Fibroblast of skin of right quadriceps (primary cell): Measurements from ENCODE around the gene LDHAL6B.
A peak's percentile ranks its signal among the peaks of the same experiment; 100 is the strongest.
"Not testable (repeated sequence)": the region's sequence is repeated elsewhere in the genome, so short reads cannot be mapped to it uniquely, and the experiment has no call there.

Experiments used
- DNase-seq: peaks from one replicate; pipeline ENCODE4 v3.0.0-alpha.2; 2013

The LDHAL6B gene

DNA sequence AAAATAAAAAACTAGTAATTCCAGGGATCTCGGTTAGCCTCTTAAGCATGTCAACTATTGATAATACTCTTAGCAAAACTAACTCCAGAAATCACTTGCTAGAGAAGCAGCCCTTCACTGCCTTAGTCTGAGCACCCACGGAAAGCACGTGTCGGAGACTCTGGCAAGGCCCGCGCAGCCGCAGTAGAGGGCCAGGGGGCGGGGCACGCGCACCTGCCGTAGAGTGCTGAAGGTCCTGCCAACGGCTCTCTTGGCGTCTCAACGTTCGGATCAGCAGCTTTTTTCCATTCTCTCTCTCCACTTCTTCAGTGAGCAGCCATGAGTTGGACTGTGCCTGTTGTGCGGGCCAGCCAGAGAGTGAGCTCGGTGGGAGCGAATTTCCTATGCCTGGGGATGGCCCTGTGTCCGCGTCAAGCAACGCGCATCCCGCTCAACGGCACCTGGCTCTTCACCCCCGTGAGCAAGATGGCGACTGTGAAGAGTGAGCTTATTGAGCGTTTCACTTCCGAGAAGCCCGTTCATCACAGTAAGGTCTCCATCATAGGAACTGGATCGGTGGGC, at the start of gene LDHAL6B:
Gene LDHAL6B (plus strand): TSS at position 221 of the 561 bp plus-strand sequence. CDS start 98 bp downstream, at position 319.
- no peak for DNase-seq

DNA sequence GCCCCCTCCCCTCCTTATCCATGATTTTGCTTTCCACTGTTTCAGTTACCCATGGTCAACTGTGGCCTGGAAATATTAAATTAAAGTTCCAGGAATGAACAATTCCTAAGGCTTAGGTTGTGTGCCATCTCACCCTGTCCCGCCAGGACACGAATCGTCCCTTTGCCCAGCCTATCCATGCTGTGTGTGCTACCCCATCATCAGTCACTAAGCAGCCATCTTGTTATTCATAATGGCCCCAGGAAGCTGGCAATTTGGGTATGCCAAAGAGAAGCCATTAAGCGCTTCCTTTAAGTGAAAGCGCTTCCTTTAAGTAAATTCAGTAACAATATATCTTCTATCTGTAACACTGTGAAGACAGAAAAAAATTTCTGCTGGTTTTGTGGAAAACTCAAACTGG, 49.2 kb upstream of the LDHAL6B start:
- DNase-seq, result no peak

DNA sequence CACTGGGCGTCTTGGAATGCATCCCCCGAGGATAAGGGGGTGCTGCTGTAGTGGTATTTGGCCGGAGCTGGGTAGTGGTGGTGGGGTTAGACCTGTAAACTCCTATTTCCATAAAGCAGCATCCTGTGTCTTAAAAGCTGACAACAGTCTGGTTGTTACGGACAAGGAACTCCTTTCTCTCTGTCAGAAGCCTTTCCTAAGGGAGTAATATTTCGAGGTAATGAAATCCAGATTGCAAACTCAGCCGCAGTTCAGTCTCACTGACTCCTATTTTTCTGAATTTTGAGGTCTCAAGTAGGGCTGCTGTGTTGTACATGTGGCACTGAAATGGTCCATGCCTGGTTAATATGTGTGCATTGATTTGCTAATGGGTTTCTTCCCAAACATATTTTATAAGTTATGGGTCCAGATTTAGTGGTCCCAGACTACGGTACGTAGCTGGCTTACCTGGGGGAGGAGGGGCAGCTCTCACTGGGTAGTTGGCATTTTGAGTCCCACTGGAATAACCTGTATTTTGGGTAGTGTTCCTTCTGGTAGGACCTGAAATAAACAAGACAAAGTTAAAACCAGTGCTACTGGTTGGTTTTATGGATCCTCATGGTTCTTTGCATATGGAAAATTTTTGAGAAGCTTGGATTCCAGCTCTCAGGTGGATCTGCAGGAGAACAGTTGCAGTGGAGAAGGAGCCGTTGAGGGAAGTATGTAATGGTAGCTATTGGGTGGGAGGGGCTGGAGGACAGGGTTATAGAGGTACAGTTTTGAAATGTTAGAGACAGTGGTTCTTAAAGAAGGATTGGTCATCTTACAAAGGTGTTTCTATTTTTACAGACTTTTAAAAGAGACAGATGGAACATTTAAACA, 48.6 kb upstream of the LDHAL6B start:
- DNase-seq, result peak; percentile 54

DNA sequence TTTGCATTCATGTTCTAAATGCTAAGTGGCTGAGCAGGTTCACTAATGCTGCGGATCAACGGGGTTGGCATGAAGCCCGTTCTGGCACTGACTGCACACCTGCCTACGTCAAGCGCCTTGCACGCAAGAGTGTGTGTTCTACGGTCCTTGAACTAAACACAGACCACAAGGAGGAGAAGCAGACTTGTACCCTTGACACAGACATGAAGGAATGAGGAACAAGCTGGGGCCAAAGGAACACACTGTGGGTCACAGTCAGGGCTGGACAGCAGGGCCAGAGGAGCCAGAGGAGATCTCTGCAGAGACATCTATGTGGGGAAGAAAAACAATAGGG, 48.0 kb upstream of the LDHAL6B start:
- no peak for DNase-seq

DNA sequence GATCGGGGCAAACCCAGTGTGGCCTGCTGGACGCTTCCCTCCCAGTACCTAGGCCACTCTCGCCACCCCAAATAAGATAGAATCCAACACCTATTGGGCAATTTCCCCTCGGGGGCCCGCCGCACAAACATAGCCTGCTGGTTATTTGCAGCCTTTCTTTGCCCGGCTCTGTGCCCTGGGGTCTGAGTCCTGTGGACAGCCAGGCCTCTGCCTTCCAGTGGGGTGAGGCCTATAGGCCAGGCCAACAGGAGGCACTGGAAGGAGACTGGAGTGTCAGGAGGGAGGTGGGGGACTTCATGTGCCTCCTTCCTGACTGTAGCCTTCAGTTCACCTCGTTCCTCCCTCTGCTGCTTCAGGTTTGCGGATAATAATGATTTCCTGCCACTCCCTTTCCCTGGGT, 47.4 kb upstream of the LDHAL6B start:
- DNase-seq, result no peak

DNA sequence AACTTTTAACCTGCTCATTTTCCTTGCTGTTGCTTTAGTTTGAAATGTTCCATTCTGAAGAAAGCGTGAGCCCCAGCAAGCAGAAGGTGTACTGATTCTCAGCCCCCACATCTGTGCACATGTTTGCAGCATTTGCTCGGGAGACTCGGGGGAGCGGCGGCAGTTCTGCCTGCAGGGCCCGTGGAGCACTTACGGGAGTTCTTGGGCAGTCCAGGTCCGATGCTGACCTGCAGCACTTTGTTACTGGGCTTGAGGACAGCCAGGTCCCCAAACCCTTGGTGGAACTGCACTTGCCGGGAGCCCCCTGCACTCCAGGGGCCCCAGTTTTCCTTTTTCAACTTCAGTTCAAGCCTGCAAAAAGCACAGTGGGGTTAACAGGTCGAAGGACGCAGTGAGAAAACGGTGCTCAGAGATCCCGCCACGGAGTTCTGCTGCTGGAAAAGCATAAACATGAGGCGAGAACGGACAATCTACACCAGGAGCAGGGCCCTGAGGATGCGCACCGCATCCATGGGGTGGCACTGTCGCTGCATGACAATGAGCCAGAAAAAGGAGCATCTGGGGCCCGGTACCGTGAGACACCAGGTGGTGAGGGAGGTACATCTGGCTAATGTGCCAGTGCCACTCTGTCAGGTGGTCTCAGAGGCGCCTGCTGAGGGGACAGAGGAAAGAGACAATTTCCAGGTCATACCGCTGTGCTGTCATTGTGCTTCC, 45.6 kb upstream of the LDHAL6B start:
- DNase-seq, result no peak

DNA sequence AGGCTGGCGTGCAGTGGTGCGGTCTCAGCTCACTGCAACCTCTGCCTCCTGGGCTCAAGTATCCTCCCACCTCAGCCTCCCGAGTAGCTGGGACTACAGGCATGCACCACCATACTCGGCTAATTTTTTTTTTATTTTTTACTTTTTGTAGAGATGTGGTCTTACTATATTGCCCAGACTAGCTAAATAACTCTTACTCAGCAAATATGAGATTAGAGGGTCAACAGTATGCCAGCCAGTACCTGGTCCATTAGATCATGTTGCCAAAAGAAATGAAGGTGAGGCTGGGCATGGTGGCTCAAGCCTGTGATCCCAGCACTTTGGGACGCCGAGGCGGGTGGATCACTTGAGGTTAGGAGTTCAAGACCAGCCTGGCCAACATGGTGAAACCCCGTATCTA, 44.6 kb upstream of the LDHAL6B start:
- not testable (repeated sequence) for DNase-seq

DNA sequence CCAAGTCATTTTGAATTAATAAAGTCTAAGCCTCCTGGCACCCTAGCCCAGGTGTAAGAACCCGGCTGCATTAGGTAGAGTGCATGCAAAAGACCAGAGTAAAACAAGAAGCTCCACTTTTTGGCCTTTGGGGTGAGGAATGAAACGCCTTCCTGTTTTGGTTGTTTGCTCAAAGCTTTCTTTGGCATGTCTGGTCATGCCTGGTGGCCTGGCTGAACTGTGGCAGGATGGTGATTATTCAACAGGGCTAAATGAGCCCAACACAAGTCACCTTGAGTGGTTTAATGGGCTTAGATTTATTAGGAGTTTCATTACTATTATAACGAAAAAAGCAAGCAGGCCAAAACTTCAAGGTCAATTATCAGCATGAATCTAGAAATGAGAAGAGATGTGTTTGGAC, 40.9 kb upstream of the LDHAL6B start:
- no peak for DNase-seq

DNA sequence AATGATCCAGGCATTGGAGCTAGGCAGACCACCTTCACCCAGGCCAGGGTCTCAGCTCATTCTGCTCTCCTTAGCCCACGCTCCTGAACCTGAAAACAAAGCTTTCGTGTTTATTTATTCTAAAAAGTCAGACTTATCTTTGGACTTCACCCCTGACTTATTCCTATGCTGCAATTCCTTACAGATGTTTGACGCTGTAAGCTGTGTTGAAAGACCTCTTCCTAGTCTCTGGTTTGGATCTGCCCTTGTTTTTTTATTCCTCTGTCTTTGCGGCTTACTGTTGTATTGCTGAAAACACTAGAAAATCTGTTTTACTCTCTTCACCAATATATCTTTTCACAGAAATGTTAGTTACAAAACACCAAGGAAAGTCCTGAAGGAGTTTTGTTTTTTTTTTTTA, 40.5 kb upstream of the LDHAL6B start:
- DNase-seq, result no peak

DNA sequence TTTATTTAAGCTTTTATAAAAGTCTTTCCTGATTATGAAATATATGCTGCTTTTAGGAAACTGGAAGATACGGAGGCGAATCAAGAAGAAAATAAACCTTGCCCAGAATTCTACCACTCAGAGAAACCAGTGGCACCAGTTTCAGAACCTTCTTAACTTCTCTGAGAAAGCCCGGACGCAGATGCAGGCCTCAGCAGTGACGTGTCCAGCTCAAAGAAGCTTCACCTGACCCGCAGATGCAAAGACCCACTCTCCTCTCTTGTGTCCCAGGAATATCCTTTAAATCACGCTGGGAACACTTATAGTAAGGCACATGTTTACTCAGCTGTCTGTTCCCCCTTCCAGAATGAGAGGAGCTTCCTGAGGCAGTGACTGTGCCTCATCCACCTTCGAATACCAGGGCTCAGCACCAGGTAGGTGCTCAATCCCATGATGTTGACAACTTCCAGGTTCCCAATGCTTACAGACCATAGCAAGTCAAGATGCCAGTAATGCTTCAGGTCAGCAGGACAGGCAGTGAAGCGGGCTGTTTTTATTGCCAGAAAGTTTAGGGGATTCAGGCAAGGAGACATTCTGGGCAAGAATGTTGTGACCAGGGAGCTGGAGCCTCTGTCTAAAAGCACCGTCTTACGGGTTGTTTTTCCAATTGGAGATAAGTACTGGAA, 39.9 kb upstream of the LDHAL6B start:
- DNase-seq, result no peak

DNA sequence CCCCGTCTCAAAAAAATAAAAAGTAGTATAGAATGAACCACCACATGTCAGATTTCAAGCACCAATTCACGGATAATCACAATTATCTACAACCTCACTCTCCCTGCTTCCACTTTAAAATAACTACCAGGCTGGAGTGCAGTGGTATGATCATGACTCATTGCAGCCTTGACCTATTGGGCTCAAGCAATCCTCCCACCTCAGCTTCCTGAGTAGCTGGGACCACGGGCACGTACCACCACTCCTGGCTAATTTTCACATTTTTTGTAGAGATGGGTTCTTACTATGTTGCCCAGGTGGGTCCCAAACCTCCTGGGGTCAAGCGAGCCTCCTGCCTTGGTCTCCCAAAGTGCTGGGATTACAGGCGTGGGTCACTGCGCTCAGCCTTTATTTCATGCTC, 38.1 kb upstream of the LDHAL6B start:
- DNase-seq, result peak; percentile 39

DNA sequence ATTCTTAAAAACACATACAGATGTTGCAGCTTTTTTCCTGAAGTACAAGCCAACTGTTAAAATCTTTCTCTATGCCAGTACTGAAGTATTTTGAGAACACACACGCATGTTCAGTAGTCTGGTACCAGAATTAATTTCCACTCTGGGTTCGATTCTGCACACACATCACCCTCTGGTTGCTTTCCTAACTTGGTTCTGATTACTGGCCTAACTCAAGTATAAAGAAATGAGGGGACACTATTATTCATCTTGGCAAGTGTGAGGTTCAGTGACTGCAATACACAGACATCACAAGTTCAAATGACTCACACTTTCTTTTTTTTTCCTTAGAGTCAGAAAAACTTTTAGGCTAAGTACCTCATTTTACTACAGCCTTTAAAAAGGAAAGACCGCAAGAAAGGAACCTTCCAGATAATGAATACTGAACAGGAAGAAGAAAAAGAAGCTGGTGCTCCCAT, 37.4 kb upstream of the LDHAL6B start:
- DNase-seq, result peak; percentile 76

DNA sequence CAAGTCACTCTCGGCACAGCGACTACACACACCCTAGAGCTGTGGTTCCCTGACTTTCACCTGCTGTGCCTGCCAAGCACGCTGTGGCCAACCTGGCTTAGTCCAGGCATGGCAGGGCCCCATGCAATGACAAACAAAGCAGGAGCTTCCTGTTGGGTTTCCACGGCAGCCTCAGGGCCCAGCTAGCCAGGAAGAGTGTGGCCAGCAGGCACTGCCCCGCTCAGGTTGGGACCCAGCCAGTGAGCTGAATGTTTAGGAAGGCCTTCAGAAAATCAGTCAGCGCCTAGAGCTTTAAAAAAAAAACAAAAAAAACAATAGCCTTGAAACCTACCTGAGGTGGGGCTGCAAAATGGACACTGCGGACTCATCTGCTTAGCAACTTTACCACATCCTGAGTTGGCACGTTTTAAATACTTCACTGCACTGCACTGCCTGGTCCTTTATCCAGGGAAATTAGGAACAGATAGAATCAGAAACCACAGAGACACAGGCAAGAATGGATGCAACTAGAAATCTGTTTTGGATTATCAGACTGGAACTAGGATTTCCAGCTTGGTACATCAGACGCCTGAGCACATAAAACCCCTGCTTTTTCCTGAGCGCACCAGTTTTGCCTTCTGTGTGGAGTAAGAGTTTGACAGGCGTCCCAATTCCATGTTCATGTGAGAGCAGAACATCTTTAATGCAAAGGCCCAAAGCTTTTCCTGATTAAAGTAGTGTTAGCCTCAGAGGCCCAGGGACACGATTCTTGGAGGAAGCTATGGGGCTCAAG, 36.2 kb upstream of the LDHAL6B start:
- DNase-seq, result peak; percentile 94

DNA sequence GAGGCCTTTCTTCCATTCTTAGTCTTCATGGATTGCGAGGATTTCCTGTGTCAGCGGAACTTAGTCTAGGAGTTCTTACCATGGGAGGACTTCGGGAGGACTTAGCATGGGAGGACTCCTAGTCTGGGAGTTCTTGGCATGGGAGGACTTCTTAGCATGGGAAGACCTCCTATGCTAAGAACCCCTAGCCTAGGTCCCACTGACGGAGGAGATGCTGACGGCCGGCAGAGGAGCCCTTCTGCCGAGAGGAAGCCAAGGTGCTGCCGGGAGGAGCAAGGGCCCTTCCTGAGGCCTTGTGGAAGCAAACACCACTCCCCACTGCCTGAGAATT, 35.6 kb upstream of the LDHAL6B start:
- DNase-seq, result no peak

DNA sequence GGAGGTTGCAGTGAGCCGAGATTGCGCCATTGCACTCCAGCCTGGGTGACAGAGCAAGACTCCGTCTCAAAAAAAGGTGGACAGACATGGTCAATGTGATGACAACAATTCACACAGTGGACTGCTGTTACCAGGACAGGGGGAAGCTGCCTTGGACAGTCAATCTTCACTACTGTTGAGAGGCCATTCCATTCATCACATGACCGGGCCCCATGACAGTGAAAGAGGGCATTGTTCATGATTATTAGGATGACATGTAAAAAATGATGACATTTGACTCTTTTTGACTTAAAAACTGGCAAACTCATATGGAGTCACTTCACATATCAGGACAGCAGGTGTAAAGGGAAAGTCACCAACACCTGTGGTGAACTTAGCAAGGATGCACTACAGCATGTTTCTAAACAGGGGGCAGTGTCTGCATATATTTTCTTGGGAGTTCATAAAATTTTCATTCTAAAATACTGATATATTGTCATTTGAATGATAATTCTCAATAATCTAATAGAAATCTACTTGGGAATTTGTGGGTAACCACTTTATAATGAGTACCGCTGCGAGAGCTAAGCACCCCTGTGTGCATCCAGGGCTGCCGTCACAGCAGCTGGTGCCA, 34.2 kb upstream of the LDHAL6B start:
- no peak for DNase-seq

DNA sequence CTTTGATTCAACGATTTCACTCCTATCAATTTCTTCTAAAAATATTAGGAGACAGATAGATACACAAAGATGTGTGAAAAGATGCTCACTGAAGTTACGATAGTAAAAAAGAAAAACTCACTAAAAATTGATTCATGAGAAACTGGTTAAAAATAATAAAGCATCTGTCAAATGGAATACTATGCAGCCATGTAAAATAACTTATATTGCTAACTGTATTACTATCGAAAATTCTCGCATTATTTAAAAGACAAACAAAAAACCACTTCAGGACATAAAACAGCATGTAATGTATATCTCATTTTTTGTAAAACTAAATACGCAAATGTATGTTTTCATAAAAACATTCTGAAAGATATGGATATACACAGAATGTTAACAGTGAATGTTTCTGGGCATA, 33.4 kb upstream of the LDHAL6B start:
- DNase-seq, result no peak

DNA sequence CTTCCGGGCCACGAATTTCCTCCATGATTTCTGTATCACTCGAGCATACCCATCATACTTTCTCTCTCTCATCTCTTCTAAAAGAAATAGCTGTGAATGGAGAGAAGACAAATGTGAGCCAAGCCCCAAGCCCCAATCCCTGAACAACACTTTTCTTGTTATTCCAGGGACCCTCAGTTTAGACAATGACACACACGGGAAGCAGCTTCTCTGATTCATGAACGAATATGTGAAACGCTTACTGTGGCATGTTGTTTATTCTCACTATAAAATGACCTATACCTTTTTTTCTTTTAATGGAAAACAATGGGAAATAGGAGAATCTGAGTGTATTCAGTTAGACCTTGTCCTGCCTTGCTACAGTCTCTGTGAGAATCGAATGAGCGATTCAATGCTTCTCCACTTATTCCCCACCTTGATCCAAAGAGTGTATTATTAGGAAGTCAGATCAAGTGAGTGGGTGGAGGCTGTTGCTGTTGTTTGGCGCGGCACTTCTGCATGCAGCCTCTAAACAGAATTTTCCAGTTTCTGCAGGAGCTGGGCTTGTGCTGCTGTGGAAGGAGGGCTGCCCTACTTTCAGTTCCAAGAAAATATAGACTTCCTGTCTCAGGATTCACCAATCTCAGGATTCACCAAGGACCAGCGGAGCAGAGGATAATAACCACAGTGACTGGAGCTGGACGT, 32.4 kb upstream of the LDHAL6B start:
- DNase-seq, result no peak

DNA sequence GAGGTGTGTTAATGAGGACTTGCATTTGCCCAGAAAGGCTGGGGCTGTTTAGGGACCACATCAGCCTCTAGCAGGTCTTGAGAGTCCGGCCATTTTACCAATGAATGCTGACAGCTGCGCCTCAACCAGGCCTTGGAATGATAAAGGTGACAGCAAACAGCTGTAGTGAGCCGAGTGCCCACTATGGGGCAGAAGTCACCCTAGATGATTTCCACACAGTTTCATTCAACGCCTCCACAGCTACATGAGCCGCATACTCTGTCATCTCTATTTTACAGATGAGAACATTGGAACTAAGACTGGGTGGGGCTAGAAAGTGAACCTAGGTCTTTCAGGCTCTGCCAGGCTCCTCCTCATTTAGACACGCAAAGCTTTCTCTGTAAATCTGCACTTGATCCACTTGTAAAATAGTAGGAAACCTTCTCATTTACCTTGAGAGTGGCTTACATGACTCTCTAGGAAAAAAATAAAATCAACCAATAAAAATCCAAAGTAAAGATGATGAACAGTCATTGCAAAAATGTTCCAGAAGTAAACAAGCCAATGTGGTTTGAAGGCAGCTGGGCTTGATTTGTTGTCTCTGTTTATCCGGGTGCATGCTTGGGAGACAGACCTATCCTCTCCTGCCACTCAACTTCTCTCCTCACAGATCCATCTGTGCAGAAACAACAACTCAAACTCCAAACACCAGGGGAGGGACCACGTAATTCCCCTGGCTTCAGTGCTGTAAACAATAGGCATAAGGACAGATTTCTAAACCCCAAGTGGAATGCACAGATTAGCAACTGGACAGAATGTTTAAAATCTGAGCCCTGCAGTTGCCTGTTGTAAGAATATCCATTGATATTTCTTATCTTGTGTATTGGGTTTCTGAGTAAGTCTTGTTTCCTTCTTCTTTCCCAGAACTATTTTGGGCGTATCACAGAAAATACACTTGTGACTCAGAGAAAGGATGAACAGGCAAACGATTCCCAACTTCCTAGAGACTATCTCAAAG, 31.5 kb upstream of the LDHAL6B start:
- peak; percentile 69 for DNase-seq

DNA sequence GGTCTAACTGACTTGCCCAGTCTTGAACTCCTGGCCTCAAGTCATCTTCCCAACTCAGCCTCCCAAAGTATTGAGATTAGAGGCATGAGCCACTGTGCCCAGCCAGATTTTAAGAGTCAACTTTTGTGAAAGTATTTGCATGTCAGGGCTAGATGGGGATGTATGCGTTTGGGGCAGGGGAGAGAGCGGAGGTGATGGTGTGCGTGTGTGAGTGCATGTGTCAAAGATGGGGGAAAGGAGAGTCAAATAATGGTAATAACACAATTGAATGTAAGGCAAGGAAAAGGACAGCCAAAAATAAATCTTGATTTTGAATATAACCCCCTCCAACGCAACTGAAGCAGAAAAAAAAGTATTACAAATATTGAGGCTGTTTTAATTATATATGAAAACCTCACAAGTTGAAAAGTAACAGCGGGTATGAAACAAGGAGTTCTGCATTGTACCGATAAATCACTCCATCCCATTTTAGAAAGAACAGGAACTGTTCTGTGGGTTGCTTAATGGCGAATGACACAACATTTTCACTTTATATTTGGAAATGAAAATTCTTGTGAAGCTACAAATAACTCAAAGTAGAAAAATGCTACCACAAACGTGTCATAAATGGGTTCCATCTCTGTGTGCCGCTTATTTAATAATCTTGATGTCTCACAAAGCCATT, 29.9 kb upstream of the LDHAL6B start:
- peak; percentile 72 for DNase-seq

DNA sequence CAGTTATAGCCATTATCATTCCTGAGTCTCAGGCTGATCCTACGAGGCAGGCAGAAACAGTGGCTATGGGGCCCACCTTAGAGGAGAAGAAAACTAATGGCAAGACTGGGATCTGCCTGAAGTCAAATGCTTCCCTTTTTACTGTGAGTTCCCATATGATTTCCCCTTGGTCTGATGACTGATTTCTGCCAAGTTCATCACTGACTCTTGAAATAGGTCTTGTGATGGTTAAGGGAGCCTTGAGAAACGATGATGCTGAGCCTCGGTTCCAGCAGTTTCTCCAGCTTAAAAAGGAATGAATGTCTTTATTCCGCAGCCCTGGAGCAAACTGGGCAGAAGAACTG, 29.4 kb upstream of the LDHAL6B start:
- no peak for DNase-seq
